Measurements from ENCODE around the gene KLHDC4. TPM values are rescaled to one million over a fixed set of nuclear protein-coding genes. Genes with fewer than 3 reads are reported as not detected.

KLHDC4 gene
- total and polyA plus RNA-seq, 2 of the 4 experiments (the other 2 are of a cell fraction) = 13.6 to 19.0 TPM

DNA sequence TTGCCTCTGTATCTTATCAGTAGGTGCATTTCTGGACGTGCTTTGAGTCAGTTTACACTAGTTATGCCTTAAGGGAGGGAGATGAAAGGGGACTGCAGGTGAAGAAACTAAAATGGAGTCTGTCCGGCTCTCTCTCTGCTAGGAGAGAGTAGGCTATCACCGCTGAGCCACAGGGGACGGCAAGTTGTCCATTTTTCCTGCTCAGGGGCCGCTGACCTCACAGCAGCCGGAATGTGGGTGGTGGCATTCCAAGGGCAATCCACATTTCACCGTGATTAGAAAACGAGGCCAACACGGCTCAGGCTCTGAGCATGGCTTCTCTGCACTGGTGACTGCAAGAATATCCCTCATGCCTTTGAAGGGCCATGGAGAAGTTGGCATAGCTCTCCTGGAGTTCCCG is 19.0 kb upstream of the KLHDC4 start:
- intact Hi-C loops (cut with micrococcal nuclease) (no loop called here), in situ Hi-C loops (cut with MboI; ENCODE audit: low sequenced_read_pairs) (no loop called here), dilution Hi-C loops (cut with HindIII; ENCODE audit: low sequenced_read_pairs, unreplicated experiment) (no loop called here)
- H3K4me2 ChIP-seq (ENCODE audit: low read depth, low read length) = no peak overlapping the region
- peak overlapping the region; percentile 72 for H2BK120ac ChIP-seq (ENCODE audit: low read depth, low read length)
- H4K5ac ChIP-seq (ENCODE audit: low read depth, low read length) = peak overlapping the region; percentile 43; the same call in 1 of the 2 replicates
- peaks cover 15% of the 10 kb centered on the region for H3K4me1 ChIP-seq (ENCODE audit: control insufficient read depth, insufficient read depth, low read length)
- ATAC-seq (ENCODE audit: low read depth) (peak; percentile 79), DNase-seq (peak; percentile 35)
- peak overlapping the region in 1 of 2 experiments; percentile 32; a peak in 1 of 4 replicates for H4K8ac ChIP-seq (ENCODE audit: low read depth in 2 of 2, low read length in 2 of 2)
- H2AK9ac ChIP-seq (replicated peaks; ENCODE audit: low read depth, low read length, poor library complexity) = peak overlapping the region; percentile 69
- H3K79me1 ChIP-seq (ENCODE audit: low read depth in 1 of 2, low read length in 2 of 2) = no peaks in the 10 kb centered on the region
- H3K9me1 ChIP-seq (ENCODE audit: insufficient read depth, low read length) = peaks cover 13% of the 10 kb centered on the region
- H2AFZ ChIP-seq (replicated peaks; ENCODE audit: low read length, poor library complexity) = peak overlapping the region; percentile 74
- CTCF ChIA-PET = no interaction called here
- H3K23ac ChIP-seq (ENCODE audit: low read depth, low read length) = 0 out of 2 replicates have a peak overlapping the region, but pooled peaks have one; percentile 70
- POLR2A ChIA-PET (ENCODE audit: unreplicated experiment) = no interaction called here
- H4K91ac ChIP-seq (ENCODE audit: insufficient read depth, low read depth, low read length) = peak overlapping the region; percentile 78
- H3K4ac ChIP-seq (ENCODE audit: low read depth, low read length) = peak overlapping the region; percentile 70
- H4K20me1 ChIP-seq (ENCODE audit: insufficient read depth, low read length) = no peaks in the 10 kb centered on the region
- H3K9me3 ChIP-seq (ENCODE audit: control insufficient read depth, insufficient read depth, low read length) = no peaks in the 10 kb centered on the region
- H3K4me3 ChIP-seq (ENCODE audit: insufficient read depth, low read depth, low read length) = no peak overlapping the region
- no peaks in the 10 kb centered on the region for H3K27me3 ChIP-seq (ENCODE audit: control insufficient read depth, insufficient read depth, low read length)
- no peak for TF ChIP-seq POLR2A (IDR thresholded peaks at IDR 0.05; ENCODE audit: low read depth, low read length)
- TF ChIP-seq, protein P1, sequence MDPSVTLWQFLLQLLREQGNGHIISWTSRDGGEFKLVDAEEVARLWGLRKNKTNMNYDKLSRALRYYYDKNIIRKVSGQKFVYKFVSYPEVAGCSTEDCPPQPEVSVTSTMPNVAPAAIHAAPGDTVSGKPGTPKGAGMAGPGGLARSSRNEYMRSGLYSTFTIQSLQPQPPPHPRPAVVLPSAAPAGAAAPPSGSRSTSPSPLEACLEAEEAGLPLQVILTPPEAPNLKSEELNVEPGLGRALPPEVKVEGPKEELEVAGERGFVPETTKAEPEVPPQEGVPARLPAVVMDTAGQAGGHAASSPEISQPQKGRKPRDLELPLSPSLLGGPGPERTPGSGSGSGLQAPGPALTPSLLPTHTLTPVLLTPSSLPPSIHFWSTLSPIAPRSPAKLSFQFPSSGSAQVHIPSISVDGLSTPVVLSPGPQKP (IDR thresholded peaks at IDR 0.05; ENCODE audit: borderline replicate concordance, low read depth, low read length) = no peak
- no peak for TF ChIP-seq RAD21 (IDR thresholded peaks at IDR 0.05; ENCODE audit: low read length)
- peak overlapping the region; percentile 54 for H3K18ac ChIP-seq (ENCODE audit: low read depth, low read length)
- peak overlapping the region; percentile 89 for H2BK20ac ChIP-seq (ENCODE audit: low read depth, low read length)
- WGBS, 2 experiments (ENCODE audit: extremely low coverage in 2 of 2, insufficient read length in 1 of 2) = 53% methylated on average over 6 of the region's 10 CpGs; no CpG with 5 or more reads in 1 of the 2 experiments
- no peak overlapping the region for H3K56ac ChIP-seq (ENCODE audit: extremely low read depth, insufficient read depth, low read length)
- peak overlapping the region; percentile 74 for H3K14ac ChIP-seq (replicated peaks; ENCODE audit: low read depth, low read length)
- H3K27ac ChIP-seq (ENCODE audit: insufficient read depth, low read length) = no peak overlapping the region
- no peaks in the 10 kb centered on the region for H3K36me3 ChIP-seq (ENCODE audit: control insufficient read depth, insufficient read depth, low read length)
- H2BK15ac ChIP-seq (ENCODE audit: low read depth, low read length) = peak overlapping the region; percentile 94; the same call in 2 of the 3 replicates
- H3K9ac ChIP-seq (ENCODE audit: low read depth, low read length) = no peak overlapping the region
- H2AK5ac ChIP-seq (ENCODE audit: low read depth, low read length) = peak overlapping the region; percentile 84; the same call in 1 of the 2 replicates
- no TSS peak for BruUV-seq (replicated peaks)
- peak overlapping the region; percentile 1 for H2BK5ac ChIP-seq (ENCODE audit: low read depth, low read length, poor library complexity, severe bottlenecking)

Measured in IMR-90 (cell line).